Cortex of kidney (tissue), 1 donor: ENCODE results near the gene GRK5.

Experiments
- DNase-seq: peaks from one replicate; lab custom pipeline; 2025; lab: John Stamatoyannopoulos, UW

Gene GRK5

GRCh38 chr10:119483001-119483400, 275.6 kb downstream of the GRK5 start:
- no peak for DNase-seq

- DNase-seq, result no peak
These were observed 276.5 kb downstream of the GRK5 start for GRCh38 chr10:119483839-119484238.

GRCh38 chr10:119488675-119489074, 281.3 kb downstream of the GRK5 start:
- DNase-seq, result no peak

- DNase-seq, result no peak
These were observed 282.6 kb downstream of the GRK5 start for GRCh38 chr10:119489991-119490326.

GRCh38 chr10:119491966-119492757, 284.8 kb downstream of the GRK5 start:
- no peak for DNase-seq

GRCh38 chr10:119493155-119493554, 285.8 kb downstream of the GRK5 start:
- DNase-seq, result no peak

- no peak for DNase-seq
These were observed 287.1 kb downstream of the GRK5 start for GRCh38 chr10:119494236-119495020.

- no peak for DNase-seq
These were observed 287.7 kb downstream of the GRK5 start for GRCh38 chr10:119495021-119495505.

- no peak for DNase-seq
These were observed 288.2 kb downstream of the GRK5 start for GRCh38 chr10:119495545-119495944.

GRCh38 chr10:119496273-119496672, 288.9 kb downstream of the GRK5 start:
- DNase-seq, result no peak

GRCh38 chr10:119497243-119497642, 289.9 kb downstream of the GRK5 start:
- no peak for DNase-seq

- DNase-seq, result no peak
These were observed 291.7 kb downstream of the GRK5 start for GRCh38 chr10:119498889-119499676.

- no peak for DNase-seq
These were observed 292.3 kb downstream of the GRK5 start for GRCh38 chr10:119499677-119500002.

GRCh38 chr10:119500123-119500795, 292.9 kb downstream of the GRK5 start:
- DNase-seq, result no peak

GRCh38 chr10:119500821-119501220, 293.4 kb downstream of the GRK5 start:
- DNase-seq, result no peak

- no peak for DNase-seq
These were observed 294.3 kb downstream of the GRK5 start for GRCh38 chr10:119501690-119502089.

- no peak for DNase-seq
These were observed 294.8 kb downstream of the GRK5 start for GRCh38 chr10:119502209-119502608.

GRCh38 chr10:119502618-119503155, 295.3 kb downstream of the GRK5 start:
- no peak for DNase-seq

- no peak for DNase-seq
These were observed 296.4 kb downstream of the GRK5 start for GRCh38 chr10:119503821-119504220.

GRCh38 chr10:119504651-119505050, 297.3 kb downstream of the GRK5 start:
- no peak for DNase-seq

GRCh38 chr10:119505131-119505551, 297.8 kb downstream of the GRK5 start:
- DNase-seq, result no peak
